Measurements from ENCODE around the gene APCDD1.
"Not testable (repeated sequence)": the region's sequence is repeated elsewhere in the genome, so short reads cannot be mapped to it uniquely, and the experiment has no call there.

Gene APCDD1

DNA sequence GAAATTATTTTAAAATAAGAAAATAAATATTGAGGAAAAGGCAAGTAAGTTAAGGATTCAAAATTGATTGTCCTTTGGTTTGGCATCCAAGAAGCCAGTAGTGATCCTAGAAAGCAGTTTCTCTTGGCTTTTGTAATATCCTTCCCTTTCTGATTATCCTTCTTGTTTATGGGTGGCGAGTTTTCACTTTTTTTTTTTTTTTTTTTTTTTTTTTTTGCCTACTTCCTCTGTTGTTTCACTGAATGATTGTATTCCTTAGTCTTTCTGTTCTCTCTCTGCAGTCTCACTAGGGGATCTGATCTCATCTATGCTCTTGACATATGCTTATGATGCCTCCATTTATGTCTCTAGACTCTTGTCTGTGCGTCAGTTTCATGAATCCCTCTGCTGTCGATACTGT, 75.6 kb downstream of the APCDD1 start:
- no peak for DNase-seq

DNA sequence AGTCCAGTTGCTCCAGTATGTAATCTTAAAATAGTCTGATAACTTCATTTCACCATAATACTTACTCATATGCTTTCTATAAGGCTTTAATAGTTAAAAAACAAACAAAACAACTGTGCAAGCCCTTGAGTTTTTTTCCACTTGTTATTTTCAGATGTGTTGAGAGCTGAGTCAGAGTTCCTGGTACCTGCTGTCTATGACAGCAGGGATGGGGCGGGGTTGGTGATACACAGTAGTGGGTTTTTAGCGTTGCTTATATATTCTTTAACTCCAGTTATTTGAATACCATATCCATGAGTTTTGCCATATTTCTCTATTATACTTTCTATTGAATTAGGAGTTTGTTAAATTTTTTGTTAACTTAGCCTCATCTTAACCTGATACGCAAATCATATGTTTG, 76.4 kb downstream of the APCDD1 start:
- no peak for DNase-seq

DNA sequence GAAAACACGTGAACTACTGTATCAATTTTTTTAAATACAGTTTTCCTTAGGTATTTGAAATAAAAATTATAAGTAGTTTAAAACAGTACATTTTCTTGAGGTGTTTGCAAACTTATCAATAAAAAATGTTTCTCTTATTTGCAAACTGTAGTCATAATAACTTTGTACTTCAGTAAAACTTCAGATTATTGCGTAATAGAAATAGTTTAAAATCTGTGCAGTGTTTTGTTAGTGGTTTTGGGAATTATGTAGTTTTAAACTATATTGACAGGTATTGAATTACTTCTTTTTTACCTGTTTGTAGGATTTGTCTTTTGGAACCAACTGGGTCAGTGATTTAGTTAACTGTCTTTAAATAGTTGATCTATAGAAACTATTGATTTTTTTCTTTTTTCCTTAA, 78.7 kb downstream of the APCDD1 start:
- no peak for DNase-seq

DNA sequence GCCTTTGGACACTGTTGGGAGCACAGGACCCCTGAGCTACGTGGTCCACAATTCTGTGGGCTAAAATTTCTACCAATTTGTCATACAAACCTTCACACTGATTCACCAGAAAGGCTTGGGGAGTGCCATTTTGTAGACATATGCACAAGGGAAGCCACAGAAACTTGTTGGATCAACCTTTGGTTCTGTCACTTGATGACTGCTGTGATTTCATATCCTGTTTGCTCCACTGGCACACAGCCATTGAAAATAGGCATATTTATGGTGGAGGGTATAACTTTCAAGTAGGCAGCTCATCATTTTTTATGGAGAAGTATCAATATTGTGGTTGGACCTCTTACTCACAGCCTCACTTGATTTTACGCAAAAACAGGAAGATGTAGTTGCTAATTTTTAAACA, 81.8 kb downstream of the APCDD1 start:
- no peak for DNase-seq

DNA sequence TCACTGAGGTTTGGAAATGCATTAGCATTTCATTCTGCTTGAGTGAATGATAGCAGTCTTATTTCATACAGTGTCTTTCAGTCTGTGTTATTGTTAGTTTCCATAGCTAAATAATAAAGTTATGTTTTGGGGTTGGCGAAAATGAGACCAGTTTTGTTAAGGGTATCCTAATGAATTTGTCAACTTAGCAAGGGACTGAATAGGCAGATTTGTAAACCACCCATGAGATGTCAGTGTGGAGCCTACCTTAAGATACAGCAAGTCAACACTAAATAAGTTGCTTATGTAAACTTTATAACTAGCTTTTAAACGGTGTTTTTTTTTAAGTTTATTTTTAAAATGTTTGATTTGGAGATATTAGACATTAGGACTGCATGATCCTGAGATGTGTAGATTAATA, 83.3 kb downstream of the APCDD1 start:
- no peak for DNase-seq

DNA sequence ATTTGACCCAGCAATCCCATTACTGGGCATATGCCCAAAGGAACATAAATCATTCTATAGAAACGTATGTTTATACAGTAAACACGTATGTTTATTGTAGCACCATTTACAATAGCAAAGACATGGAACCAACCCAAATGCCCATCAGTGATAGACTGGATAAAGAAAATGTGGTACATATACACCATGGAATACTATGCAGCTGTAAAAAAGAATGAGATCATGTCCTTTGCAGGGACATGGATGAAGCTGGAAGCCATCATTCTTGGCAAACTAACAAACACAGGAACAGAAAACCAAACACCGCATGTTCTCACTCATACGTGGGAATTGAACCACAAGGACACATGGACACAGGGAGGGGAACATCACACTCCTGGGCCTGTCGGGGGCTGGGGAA, 84.7 kb downstream of the APCDD1 start:
- DNase-seq = not testable (repeated sequence)
